Neural crest cell (in vitro differentiated cells): Measurements from ENCODE around the gene NCOA3. TPM values are rescaled to one million over a fixed set of nuclear protein-coding genes. Genes with fewer than 3 reads are reported as not detected.

Experiments
- DNase-seq: peaks from one replicate; pipeline ENCODE4 v3.0.0; 2021; ENCODE audit warnings: low read depth, mixed read lengths, low spot score
- H3K27ac Mint-ChIP-seq: one replicate; pipeline ENCODE4 v1.8.0; 2021; ENCODE audit warnings: mild to moderate bottlenecking, mixed read lengths; ENCODE audit not compliant: unreplicated experiment
- H3K27me3 Mint-ChIP-seq: 2 replicates; pipeline ENCODE4 v1.8.0; 2021; ENCODE audit warnings: low read depth, mild to moderate bottlenecking, mixed read lengths
- H3K36me3 Mint-ChIP-seq: 2 replicates; pipeline ENCODE4 v1.8.0; 2021; ENCODE audit warnings: low read depth, mild to moderate bottlenecking, mixed read lengths
- H3K4me1 Mint-ChIP-seq: 2 replicates; pipeline ENCODE4 v1.8.0; 2021; ENCODE audit warnings: mixed read lengths
- H3K4me3 Mint-ChIP-seq: one replicate; pipeline ENCODE4 v1.8.0; 2021; ENCODE audit warnings: mild to moderate bottlenecking, mixed read lengths
- H3K9me3 Mint-ChIP-seq: 2 replicates; pipeline ENCODE4 v1.8.0; 2021; ENCODE audit warnings: mixed read lengths
- CTCF ChIP-seq: fragments of 200-600 bp; sonication (generic); conservative IDR thresholded peaks from 2 replicates; pipeline ENCODE4 v1.5.0; 2021; ENCODE audit warnings: antibody characterized with exemption, mild to moderate bottlenecking
- total RNA-seq: library from RNA; stranded (reverse); gene quantifications from 2 replicates; pipeline ENCODE4 v1.2.1, GENCODE V29; 2021

Gene NCOA3
- total RNA-seq, 1 donor from 2014 or later, result 25.7 TPM

GRCh38 chr20:47701612-47702011, 199.9 kb downstream of the NCOA3 start:
- no peaks in the 10 kb centered on the region for H3K27me3 Mint-ChIP-seq
- peaks cover 11% of the 10 kb centered on the region for H3K4me1 Mint-ChIP-seq
- TF ChIP-seq CTCF, result no peak
- no peak overlapping the region for H3K4me3 Mint-ChIP-seq
- no peak for DNase-seq
- H3K36me3 Mint-ChIP-seq, result no peaks in the 10 kb centered on the region
- H3K27ac Mint-ChIP-seq, result no peak overlapping the region
- no peaks in the 10 kb centered on the region for H3K9me3 Mint-ChIP-seq

GRCh38 chr20:47703748-47704147, 202.1 kb downstream of the NCOA3 start:
- Mint-ChIP-seq H3K9me3 (no peaks in the 10 kb centered on the region), H3K27ac (no peak overlapping the region), H3K4me3 (no peak overlapping the region), H3K4me1 (peaks cover 23% of the 10 kb centered on the region), H3K36me3 (no peaks in the 10 kb centered on the region), H3K27me3 (no peaks in the 10 kb centered on the region)
- DNase-seq, result no peak
- no peak for TF ChIP-seq CTCF

- no peaks in the 10 kb centered on the region for H3K27me3 Mint-ChIP-seq
- no peak for DNase-seq
- no peak overlapping the region for H3K4me3 Mint-ChIP-seq
- H3K4me1 Mint-ChIP-seq, result peaks cover 20% of the 10 kb centered on the region
- no peak for TF ChIP-seq CTCF
- no peaks in the 10 kb centered on the region for H3K36me3 Mint-ChIP-seq
- H3K9me3 Mint-ChIP-seq, result no peaks in the 10 kb centered on the region
- no peak overlapping the region for H3K27ac Mint-ChIP-seq
Observed at GRCh38 chr20:47704746-47705496, 203.2 kb downstream of the NCOA3 start.

- Mint-ChIP-seq H3K36me3 (no peaks in the 10 kb centered on the region), H3K9me3 (no peaks in the 10 kb centered on the region), H3K27me3 (no peaks in the 10 kb centered on the region), H3K4me3 (no peak overlapping the region), H3K27ac (no peak overlapping the region), H3K4me1 (peaks cover 15% of the 10 kb centered on the region)
- no peak for DNase-seq
- TF ChIP-seq CTCF, result no peak
Observed at GRCh38 chr20:47705497-47705856, 203.8 kb downstream of the NCOA3 start.

GRCh38 chr20:47706345-47706744, 204.7 kb downstream of the NCOA3 start:
- Mint-ChIP-seq H3K4me3 (no peak overlapping the region), H3K9me3 (no peaks in the 10 kb centered on the region), H3K36me3 (no peaks in the 10 kb centered on the region), H3K27me3 (no peaks in the 10 kb centered on the region), H3K4me1 (peaks cover 15% of the 10 kb centered on the region), H3K27ac (no peak overlapping the region)
- DNase-seq, result no peak
- no peak for TF ChIP-seq CTCF

Other genes with a start within 250 kb of the NCOA3 start
- gene ZMYND8, start 145.2 kb upstream of the NCOA3 start, total RNA-seq, result 86.0 and 92.1 TPM in 2 replicates